Hippocampal formation (tissue), 2 donors: ENCODE measurements around the gene CNPY1.

Experiments
- DNase-seq, 2 donors: peaks; one replicate each; lab custom pipeline; 2025; lab: John Stamatoyannopoulos, UW

Gene CNPY1

DNA sequence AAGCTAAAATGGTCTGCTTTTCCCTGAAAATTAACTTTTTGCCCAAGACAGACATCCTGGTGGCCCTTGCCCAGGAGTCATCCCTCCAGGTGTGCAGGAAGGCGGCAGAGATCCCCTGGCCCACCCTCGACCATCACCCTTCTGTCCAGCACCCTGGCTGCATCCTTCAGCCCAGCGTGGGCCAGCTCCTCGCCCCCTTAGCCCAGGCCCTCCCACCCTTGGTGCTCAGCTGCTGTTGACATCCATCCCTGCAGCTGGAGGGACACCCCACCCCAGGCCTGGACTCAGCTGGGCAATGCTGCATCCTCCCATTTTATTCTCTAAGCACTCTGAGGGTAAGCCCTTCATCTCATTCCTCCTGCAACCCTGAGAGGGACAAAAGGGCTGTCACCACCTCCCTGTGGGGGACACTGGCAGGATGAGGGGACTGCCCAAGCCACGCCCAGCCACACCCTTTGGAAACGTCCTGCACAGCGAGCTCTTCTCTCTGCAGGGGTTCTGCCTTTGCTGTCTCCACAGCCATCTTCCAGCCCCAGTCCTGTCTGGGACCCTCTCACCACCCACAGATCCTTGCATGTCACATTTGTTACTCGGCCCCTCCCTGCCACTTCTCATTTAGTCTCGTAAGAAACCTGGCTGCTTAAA lies 57.8 kb downstream of the CNPY1 start:
- no peak for DNase-seq

DNA sequence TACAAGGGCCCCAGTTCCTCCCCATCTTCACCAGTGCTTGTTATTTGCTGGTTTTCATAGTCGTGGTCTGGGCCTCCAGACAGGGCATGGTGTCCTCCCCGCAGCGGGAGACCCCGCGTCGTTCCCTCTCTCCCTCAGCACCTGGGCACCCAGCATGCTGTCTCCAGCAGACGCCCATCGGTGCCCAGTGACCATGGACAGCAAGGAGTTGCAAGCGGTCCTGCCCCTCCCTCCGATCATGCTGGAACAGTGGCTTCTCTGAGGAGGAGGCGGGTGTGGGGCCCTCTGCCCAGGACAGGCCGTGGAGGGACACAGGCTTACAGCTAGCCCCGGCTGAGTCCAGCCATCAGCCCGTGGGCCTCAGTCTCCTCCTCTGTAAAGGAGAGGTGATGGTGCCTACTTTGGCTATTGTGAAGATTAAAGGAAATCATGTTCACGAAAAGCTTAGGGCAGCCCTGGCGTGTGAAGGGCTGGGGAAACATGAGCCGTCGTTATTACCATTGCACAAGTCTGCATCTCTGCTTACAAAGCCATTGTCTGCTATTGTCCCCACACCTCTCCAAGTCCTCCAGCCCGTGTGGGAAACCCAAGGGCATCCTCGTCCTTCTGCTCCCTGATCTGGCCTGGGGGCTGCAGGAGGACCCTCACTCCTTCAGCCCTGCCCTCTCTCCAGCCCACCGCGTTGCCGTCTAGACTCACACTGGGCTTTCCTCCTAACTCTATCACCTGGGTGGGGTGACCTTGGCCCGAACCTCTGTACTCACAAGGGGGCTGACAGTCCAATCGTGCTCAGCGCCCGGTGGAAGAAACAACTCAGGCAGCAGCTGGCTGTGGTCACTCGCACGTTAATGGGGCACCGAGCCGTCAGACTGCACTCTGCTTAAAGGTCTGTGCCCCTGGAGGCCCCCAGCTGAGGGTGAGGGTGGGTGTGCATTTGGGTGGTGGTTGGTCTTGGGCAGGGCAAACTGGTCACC lies 58.6 kb downstream of the CNPY1 start:
- no peak for DNase-seq

DNA sequence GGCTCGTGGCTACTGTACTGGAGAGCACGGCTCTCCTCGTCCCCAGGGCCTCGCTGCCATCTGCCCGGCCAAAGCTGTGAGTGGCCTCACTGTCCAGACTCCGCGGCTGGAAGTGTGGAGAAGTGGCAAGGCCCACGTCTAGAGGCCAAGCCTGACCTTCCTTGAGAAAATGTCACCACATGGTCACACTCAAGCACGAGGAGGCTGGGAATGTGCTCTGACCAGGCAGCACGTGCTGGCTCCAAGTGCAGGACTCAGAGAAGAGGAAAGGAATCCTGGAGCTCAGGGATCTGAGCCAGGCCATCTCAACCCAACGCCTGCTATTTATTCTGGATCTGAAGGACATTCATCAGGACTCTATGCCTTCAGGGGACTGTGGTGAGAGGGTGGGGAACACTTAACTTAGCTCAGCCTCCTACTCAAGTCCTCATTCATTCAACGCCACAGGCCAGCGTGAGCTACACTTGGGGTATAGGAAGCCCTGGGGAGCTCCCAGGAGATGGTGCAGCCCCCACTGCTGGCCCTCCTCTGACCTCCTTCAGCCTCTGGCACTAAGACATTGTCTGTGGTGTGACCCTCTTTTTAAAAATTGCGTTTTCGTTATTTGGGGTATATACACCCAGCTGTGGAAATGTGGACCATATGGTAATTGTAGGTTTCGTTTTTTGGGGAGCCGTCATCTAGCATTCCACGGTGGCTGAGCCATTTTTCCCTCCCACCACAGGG lies 59.4 kb downstream of the CNPY1 start:
- DNase-seq: no peak

DNA sequence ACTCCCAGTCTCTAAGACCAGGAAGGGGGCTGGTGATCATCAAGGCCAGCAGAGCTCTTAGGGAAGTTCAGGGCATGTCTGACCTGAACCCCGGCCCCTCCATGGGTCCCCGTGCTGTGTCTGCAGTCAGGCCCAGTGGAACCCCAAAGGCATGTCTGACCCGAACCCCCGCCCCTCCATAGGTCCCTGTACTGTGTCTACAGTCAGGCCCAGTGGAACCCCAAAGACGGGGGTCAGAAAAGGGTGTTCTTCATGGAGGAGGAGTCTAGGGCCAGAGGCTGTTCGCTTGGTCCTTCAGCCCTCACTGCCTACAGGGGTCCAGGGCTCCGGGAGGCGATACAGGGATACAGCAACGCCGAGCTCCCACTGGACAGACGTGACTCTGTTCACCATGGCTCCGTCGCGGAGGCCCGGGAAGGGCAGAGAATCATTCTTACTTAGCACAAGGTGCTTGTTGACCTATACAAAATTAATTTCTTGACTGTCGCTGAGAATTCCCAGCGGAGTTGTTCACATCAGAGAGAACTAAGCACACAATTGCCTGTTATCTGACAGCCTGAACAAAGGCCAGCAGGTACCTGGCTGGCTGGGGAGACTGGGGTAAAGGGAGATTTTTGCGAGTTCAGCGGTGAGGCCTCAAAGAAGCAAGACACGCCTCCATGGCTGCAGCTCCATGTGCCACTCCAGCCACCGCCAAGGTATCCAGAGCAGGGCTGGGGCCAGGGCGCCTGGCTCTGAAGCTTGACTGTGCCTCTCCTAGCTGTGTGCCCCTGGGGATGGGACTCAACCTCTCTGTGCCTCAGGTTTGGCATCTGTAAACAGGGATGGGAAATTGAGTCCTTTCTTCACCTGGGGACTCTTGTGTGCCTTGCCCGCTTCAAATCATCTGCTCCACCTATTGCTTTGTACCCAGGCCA lies 61.6 kb downstream of the CNPY1 start:
- no peak for DNase-seq

DNA sequence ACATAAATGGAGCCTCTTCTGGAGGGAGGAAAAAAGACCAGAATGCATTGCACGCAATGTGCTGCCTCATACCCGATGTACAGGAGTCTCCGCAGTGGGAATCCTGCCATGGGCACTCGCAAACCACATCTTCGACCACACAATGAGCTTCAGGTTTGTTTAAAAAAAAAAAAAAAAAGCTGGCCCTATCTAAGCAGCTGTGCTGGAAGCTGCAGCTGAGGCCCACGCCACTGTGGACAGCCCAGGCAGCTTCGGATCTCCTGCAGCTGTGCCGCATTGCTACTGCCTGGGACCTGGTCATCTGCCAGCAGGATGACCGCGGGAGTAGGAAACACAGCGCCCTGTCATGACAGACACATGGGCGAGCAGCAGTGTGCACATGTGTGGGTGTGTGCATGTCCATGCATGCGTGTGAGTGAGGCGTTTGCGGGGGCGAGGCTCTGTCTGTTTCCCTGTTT lies 62.5 kb downstream of the CNPY1 start:
- peak in 1 of 2 donors; percentile 19 for DNase-seq

DNA sequence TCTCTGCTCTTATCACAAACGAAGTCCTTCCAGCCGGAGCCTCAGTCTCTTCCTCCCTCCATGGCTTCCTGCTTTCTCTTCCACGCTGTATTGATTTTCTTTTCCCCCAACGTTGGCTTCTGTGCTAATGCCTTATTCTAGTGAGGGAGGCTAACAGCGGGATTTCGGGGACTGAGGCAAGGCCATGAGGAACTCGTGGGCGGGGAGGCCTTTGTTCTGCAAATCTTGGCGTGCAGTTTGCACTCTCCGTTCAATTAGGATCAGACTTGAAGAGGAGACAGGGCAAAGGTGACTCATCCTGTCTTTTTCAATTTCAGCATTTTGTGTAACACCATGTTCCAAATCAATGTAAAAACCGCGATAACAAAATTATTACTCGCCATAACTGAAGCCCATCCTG lies 63.1 kb downstream of the CNPY1 start:
- DNase-seq: no peak

DNA sequence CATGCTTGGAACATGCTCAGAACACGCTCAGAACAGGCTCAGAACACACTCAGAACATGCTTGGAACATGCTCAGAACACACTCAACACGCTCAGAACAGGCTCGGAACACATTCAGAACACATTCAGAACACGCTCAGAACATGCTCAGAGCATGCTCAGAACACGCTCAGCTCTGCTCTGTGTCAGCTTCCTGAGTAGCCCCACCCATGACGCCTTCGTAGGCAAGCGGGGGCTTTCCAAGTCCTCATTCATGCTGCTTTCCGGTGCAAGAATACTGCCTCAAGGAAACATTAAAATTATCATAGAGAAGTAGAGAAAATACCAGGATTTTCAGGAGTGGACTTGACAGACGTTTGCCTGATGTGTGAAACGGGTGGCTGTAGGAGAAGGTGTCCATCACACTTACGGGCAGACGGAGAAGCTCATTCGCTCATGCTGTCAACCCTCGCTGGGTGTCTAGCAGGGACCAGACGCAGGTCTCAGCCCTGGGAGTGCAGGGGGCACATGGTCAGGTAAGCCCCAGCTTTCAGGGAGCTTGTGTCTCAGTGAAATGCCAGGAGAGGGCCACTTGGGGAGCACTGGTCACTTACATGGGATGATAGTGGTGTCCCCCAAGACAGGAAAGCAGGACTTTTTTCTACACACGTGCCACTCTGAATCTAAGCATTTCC lies 63.7 kb downstream of the CNPY1 start:
- DNase-seq: no peak

DNA sequence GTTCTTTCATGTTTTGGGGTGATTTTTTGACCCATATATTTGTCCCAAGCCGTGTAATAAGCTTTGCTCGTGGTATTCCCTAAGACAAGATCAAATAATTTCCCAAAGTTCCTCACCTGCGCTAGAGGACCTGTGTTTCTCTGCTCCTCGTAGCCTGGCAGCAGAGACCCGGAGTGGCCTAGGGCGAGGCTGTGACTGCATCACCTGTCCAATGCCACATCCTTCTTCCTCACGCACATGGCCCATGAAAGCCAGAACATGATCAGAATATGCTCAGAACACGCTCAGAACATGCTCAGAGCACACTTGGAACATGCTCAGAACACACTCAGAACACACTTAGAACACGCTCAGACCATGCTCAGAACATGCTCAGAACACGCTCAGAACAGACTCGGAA lies 64.6 kb downstream of the CNPY1 start:
- DNase-seq: no peak

DNA sequence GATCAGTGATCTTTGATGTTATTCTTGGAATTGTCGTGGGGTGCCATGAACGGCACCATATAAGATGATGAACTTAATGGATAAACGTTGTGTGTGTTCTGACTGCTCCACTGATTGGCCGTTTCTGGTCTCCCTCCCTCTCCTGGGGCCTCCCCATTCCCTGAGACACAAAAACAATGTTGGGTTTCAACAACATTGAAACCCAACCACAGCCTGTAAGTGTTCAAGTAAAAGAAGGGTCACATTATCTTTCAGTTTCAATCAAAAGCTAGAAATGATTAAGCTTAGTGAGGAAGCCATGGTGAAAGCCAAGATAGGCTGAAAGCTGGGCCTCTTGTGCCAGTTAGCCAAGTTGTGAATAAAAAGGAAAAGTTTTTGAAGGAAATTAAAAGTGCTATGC lies 68.9 kb downstream of the CNPY1 start:
- no peak for DNase-seq

DNA sequence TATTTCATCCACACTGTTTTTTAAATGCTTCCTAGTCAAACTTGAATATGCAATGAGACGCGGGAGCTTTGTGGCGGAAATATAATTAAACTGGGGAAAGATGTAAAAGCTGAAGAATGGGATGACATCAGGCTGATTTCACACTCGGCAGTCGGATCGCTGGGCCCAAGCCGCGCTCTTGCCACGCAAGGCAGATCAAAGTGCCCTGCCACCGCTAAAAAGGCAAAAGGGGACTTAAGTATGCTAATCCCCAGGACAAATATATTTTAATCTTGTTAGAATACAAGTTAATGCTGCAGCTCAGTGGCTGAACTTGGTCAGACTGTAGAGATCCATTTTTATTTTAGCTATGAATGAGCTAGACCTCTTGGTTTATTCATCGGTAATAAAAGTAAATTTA lies 74.6 kb downstream of the CNPY1 start:
- DNase-seq: no peak

DNA sequence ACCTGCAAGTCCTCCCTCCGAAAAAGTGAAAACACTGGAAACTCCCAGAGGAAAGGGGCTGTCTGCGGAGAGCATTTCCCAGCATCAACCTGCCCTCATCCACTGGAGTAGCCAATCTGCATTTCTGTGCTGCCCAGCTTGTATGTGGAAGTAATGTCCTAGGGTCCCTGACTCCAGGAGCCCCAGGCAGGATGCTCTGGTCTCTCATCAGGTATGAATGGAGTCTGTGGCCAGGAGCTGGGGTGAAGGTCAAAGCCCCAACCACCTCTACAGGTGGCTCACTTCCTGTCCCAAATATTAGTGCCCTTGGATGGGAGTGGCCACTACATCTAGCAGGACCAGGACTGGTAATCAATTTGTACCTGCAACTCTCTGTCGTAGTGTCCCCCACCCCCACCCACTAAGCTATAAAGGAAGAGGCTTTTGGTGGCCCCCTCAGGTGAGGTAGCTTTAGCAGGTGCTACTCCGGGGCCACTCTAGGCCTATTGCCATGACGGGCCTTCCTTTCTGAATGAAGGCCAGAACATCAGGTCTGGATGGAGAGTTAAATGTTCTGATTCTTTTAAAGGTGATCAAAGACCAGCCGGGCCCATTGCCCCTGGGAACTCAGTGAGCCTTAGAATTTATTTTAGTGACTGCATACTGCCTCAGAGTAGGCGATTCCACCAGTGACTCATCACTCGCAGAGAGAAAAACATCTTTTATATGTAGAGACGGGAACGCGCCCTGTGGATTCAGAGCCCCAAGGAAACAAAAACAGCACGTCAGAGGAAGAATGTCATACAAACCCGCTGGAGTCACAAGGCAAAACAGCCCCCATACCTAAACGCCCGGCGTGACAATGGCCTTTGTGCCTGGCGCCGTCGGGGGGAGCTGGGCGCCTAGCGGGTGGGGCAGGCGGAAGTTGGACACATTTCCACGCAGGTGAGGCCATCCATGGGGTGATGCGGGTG lies 75.4 kb downstream of the CNPY1 start:
- DNase-seq: no peak

DNA sequence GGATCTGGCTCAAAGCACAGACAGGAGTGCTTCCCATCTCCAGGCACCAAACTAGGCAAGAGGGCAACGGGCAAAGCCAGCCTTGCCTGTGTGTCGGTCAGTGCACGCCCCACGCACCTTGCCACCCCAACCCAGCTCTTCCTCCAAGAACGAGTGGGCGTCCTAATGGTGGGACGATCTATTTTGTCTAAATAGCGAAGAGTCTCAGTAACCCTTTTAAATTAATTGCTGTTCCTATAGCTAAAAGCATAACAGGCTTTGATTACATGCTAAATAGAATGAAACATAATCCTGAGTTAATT lies 76.2 kb downstream of the CNPY1 start:
- no peak for DNase-seq

DNA sequence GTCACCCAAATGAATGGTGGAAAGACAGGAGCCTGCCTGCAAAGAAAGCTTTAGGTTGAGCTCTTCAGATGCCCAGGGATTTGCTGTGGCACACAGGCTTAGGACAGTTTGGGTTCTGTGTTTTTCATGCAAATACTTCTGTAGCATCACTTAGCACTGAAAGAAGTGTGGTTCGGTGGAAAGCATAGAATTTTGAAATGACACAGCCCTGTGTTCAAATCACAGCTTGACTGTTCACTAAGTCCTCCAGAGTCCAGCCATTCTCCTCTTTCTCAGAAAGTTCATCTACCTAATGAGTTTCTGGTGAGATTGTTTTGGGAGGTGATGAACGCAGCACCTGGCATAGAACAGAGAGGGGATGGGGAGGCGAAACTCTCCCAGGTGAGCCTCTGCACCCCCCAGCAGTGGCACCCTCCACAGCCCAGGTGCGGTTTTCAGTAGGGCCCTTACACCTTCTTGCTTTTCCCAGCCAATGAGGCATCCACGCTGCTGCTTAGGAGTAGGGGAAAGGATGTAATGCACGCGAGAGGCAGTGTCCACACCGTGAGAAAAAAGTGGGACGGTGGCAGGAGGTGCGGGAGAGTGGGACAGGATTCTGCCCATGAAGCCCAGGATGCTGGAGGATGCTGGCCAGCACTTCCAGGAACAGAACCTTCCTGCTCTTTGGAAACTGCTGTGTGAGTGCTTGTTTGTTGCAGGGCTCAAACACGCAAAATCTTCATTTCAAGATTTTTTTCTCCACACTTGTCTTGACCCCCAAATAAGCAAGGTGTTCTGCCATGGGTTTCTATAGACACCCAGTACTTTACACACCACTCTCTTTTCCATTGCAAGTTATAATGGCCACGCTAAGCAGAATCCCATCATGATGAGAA lies 76.8 kb downstream of the CNPY1 start:
- no peak for DNase-seq

DNA sequence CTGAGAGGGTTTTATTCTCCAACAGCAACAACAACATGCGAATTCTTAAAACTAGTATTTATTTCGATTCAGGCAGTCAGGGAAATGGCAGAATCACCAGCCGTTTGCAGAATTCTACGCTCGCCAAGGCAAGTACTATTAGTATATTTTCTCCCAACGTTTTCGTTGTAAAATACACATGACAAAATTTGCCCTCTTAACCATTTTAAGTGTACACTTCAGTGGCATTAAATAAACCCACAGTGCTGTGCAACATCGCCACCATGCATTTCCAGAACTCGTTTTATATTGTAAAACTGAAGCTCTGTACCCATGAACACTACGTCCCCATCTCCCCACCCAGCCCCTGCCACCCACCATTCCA lies 77.6 kb downstream of the CNPY1 start:
- no peak for DNase-seq

DNA sequence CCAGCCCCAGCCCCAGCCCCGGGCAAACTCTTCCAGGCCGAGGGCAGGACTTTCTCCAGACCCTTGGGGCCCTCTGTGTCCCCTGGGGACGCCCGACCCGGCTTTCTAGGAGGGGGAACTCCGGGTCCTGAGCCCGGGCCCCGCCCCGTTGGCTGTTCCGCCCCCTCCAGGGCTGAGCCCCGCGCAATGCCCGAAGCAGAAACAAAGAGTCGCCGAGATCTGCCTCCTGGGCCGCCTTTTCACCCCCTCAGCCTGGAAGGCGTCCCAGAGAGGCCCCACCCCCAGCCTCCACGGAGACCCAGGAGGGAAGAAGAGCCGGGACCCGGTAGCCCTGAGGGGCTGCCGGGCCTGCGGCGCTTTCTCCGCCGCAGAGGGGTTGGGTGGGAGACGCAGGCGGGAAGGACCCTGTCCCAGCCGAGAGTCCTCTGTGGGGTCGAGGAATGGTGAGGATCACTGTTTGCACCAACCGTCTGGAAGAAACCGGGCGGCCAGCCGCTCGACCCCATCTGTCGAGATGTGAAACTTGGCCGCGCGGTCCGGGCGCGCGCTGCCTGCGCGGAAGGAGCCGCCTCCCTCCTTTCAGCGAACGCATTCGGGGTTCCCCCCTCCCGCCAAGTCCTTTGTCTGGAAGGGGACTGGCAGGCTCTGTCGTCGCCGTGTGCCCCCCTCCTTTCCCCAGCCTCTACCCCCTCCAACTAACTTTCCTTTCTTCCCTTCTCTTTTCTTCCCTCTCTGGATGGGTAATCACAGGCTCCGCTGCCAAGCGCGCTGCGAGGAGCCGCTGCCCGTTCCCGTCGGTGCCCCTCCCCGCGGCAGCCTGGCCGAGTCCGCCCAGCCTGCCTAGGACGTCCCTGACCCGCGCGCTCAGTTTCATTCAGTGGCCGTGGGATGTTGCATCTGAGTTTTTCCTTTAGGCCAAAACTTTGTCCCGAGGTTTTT lies 78.2 kb downstream of the CNPY1 start:
- DNase-seq: no peak

DNA sequence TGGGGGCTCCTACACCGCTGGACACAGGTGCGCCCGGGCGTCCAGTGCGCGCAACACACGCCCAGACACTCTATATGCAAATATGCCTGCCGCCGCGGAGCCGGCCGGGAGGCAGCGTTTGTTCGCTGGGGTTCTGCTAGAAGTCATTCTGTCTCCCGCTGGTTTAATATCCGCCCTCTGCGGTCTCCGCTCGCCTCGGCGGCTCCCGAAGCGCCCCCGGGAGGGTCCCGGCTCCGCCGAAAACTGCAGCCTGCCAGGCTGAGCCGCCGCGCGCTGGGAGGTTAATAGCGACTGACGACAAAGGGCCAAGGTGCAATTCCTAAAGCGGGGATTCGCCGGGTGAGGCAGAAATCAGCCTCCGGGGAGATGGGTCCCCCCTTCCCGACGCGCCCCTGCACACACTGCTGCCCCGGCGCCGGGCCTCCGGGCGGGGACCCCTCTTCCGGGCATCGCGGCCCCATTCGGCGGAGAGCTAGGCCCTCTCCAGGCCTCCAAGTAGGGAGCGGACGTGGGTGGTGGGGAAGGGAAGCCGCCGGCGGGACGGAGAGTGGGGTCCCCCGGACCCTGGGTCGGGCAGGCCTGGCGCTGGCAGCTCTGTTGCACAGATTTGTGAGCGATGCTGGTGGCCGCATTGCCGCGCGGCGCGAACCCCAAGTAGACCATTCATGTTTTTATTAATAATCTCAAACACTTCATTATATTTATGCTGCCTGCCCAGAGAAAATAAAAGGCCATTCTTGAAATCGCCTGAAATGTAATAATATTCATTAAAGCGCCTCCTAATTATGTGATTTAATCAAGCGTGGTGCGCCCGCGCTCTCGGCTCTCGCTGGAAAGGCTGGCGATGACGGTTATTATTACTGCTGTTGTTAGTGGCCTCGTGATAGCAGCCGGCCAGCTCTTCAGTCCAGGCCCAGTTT lies 79.3 kb downstream of the CNPY1 start:
- no peak for DNase-seq
